HG03060 (cell line): Measurements from ENCODE around the gene RRP9.
"Not testable (repeated sequence)": the region's sequence is repeated elsewhere in the genome, so short reads cannot be mapped to it uniquely, and the experiment has no call there.

Experiments used
- ATAC-seq: cut with Tn5 transposase; IDR thresholded peaks from one replicate; pipeline ENCODE4 v1.9.1; 2021; ENCODE audit warnings: low read depth, moderate number of reproducible peaks; ENCODE audit not compliant: unreplicated experiment

The RRP9 gene, protein sequence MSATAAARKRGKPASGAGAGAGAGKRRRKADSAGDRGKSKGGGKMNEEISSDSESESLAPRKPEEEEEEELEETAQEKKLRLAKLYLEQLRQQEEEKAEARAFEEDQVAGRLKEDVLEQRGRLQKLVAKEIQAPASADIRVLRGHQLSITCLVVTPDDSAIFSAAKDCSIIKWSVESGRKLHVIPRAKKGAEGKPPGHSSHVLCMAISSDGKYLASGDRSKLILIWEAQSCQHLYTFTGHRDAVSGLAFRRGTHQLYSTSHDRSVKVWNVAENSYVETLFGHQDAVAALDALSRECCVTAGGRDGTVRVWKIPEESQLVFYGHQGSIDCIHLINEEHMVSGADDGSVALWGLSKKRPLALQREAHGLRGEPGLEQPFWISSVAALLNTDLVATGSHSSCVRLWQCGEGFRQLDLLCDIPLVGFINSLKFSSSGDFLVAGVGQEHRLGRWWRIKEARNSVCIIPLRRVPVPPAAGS

DNA sequence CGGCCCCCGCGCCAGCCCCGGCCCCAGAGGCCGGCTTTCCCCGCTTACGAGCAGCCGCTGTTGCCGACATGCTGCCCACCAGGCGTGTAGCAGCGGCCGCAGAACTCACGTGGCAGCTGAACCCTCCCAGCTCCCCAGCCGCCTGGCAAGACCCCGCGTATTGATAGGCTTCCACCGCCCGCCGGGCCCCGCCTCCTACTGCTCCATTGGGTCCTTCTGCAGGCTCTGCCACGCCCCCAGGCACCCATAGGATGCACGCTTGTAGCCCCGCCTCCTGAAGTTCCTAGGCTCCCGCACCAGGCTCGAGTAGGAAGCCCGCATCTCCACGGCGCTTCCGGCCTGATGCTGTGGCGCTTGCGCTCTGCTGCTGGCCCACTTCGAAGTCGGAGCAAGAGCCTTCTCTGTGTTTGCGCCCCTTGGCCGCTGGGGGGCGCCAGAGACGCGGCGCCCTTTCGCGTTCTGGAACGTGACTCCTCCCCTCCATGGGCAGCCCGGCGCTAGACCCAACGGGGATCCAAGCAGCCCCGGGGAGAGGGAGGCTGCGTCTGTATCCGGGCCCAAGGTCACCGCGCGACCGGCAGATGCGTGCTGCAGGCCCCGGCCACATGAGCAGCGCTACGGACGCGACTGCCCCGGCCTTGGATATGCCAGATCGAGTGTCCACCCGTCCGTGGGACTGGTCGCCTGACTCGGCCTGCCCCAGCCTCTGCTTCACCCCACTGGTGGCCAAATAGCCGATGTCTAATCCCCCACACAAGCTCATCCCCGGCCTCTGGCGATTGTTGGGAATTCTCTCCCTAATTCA lies at the start of gene RRP9, which contains the start of gene PARP3:
RRP9 (minus strand) TSS at position 107 of the 805 bp plus-strand sequence; CDS start at position 70, 37 bp downstream.
PARP3 (plus strand) TSS at position 566 of the 805 bp plus-strand sequence. CDS start 993 bp downstream, outside the sequence.
- ATAC-seq, result peak; percentile 82

DNA sequence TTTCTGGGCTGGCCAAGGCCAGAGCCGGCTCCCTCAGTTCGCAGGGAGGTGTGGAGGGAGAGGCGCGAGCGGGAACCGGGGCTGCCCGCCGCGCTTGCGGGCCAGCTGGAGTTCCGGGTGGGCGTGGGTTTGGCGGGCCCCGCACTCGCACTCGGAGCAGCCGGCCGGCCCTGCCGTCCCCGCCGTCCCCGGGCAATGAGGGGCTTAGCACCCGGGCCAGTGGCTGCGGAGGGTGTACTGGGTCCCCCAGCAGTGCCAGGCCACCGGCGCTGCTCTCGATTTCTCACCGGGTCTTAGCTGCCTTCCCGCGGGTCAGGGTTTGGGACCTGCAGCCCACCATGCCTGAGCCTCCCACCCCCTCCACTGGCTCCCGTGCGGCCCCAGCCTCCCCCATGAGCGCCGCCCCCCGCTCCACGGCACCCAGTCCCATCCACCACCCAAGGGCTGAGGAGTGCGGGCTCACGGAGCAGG lies 48.8 kb upstream of the RRP9 start:
- not testable (repeated sequence) for ATAC-seq

DNA sequence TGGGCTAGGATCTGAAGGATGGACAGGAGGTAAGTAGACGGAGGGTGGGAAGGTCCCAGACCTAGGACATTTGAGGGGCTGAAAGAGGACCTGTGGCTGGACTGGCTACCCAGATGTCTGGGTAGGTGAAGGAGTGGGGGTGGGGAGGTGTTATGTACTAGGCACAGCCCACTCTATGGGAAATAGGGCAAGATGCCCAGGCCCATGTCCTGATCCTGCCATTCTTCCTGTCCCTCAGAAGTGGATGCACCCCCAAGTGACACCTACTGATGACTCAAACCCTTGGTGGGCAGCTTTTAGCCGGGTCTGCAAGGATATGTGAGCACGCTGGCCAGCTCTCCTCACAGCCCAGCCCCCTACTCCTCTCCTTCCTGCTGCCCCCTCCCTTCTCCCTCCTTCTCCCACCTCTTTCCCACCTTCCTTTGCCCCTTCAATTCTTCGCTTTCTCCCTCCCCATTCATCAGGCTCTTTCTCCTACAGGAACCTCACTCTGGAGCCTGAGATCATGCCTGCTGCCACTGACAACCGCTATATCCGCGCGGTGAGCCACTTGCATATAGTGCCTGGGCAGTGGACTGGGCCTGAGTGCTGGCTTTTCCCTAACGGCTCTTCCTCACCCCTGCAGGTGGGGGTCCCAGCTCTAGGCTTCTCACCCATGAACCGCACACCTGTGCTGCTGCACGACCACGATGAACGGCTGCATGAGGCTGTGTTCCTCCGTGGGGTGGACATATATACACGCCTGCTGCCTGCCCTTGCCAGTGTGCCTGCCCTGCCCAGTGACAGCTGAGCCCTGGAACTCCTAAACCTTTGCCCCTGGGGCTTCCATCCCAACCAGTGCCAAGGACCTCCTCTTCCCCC lies 46.8 kb upstream of the RRP9 start:
- ATAC-seq, result no peak

GRCh38 chr3:51987568-51987967 lies 45.9 kb upstream of the RRP9 start:
- no peak for ATAC-seq

DNA sequence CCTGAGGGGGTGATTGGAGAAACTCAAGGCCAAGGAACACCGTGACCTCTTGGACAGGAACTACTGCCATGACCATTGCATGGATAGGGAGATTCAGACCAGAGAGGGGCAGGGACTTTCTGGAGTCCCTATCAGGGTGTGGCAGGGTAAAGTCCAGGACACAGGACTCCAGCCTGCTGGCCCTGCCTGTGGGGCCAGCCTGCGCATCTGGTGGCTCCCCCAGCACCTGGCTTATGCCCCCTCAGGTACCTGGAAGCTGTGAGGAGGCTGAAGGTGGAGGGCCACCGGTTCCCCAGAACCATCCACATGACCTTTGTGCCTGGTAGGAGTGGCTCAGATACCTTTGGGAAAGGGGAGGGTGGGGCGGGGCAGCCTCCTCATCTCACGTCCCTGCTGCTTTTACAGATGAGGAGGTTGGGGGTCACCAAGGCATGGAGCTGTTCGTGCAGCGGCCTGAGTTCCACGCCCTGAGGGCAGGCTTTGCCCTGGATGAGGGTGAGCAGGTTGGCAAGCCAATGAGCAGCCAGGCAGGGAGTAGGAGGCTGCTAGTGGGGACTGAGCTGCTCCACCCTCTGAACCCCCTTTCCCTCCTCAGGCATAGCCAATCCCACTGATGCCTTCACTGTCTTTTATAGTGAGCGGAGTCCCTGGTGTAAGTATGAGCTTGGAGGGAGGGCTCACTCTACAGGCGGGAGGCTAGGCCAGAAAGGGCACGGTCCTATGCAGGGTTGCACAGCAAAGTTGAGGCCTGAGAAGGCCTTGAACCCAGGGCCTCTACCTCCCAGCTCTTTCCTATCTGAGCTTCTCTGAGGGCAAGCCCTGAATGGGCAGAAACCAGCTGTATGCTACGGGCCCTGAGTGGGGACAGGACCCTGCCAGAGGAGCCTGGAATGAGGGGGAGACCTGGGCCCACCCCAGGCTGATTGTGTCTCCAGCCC lies 44.6 kb upstream of the RRP9 start:
- ATAC-seq, result no peak

GRCh38 chr3:51985063-51985462 lies 43.4 kb upstream of the RRP9 start:
- ATAC-seq, result no peak

DNA sequence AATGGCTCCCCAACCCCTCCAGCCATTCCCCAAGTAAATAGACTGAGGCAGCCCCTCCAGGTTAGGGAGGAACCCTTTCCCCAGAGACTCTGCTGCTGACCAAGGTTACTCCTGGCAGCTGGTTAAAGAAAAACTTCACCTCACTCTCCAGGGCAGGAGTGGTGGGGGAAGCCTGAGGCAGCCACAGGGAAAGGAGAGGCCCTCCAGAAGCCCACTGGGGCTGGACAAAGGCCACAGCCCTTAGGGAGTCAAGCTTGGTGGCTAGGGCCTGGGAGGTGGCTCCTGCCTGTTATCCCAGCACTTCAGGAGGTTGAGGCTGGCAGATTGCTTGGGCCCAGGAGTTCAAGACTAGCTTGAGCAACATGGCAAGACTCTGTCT lies 42.6 kb upstream of the RRP9 start:
- no peak for ATAC-seq

DNA sequence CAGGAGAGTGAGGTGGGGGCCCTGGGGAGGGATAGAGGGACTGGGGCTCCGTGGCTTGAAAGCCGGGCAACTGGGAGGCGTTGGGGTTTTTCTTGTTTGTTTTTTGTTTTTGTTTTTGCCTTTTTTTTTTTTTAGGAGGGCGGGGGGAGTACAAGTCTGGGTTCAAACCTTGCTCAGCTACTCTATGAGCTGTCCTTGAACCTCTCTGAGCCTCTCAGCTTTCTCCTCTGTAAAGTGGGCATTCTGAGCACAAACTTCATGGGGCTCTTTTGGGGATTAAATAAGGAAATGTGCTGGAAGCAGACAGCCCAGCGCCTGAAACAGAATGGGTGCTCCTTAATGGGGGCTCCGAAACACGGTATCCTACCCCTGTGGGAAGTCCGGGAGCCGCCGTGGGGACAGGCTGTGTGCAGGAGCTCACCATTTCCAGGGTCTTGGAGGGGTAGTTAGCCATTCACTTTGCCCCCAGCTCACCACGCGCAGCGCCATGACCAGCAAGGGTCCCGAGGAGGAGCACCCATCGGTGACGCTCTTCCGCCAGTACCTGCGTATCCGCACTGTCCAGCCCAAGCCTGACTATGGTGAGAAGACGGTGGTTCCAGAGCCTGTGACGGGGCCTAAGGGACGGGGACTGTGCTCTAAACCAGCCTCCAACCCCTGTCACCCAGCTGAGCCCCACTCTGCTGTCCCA lies 42.0 kb upstream of the RRP9 start:
- ATAC-seq, result no peak

- peak; percentile 44 for ATAC-seq
Measured at GRCh38 chr3:51982838-51983577, 41.3 kb upstream of the RRP9 start, which contains the start of gene ACY1. TSS of gene ACY1 (plus strand) at chr3:51983535. CDS start at chr3:51984065, 530 bp downstream.

DNA sequence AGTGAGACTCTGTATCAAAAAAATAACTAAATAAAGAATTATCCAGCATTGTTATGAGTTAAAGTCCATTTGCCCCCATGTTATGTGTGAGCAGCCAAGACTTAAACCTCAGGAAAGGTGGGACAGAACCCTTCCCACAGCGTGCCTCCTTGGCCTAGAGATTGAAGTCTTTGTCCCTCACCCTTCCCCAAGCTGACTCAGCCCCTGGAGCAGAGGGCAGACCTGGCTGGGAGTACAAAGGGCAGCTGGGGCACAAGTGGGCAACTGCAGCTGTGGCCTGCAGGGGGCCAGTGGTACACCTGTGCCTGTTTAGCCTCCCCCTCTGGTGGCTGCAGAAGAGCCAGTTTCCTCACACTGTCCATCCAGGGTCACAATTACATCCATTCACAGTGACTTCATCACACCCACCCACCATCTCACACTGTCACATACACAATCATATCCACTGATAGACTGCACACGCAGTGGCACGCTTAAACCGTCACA lies 40.7 kb upstream of the RRP9 start:
- ATAC-seq, result peak; percentile 34

- no peak for ATAC-seq
Measured at GRCh38 chr3:51980253-51980652, 38.5 kb upstream of the RRP9 start.

GRCh38 chr3:51978143-51978502 lies 36.4 kb upstream of the RRP9 start:
- ATAC-seq, result no peak

DNA sequence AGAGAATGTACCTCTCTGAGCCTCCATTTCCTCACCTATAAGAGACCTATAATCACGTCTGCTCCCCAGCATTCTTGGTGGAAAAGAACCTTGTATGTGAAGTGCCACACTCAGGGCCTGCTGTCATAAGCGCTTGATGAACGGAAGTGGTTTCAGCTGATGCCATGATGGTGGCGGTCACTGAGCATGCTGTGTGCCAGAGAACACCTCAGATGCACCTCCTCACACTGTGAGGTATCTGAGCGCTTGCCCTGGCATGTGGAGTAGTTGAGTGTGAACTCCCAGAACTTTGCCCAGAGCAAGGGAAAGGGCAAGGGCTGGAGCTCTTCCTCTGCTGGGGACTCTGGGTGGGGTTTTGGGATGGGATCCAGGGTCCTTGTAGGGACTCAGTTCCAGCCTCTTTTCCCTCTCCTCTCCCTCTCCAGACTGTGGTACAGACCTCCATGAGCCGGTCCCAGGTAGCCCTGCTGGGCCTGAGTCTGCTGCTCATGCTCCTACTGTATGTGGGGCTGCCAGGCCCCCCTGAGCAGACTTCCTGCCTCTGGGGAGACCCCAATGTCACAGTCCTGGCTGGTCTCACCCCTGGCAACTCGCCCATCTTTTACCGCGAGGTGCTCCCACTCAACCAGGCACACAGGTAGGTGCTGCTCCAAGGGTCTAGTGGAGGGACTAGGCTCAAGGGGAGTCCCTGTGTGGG lies 35.9 kb upstream of the RRP9 start:
- ATAC-seq, result no peak

DNA sequence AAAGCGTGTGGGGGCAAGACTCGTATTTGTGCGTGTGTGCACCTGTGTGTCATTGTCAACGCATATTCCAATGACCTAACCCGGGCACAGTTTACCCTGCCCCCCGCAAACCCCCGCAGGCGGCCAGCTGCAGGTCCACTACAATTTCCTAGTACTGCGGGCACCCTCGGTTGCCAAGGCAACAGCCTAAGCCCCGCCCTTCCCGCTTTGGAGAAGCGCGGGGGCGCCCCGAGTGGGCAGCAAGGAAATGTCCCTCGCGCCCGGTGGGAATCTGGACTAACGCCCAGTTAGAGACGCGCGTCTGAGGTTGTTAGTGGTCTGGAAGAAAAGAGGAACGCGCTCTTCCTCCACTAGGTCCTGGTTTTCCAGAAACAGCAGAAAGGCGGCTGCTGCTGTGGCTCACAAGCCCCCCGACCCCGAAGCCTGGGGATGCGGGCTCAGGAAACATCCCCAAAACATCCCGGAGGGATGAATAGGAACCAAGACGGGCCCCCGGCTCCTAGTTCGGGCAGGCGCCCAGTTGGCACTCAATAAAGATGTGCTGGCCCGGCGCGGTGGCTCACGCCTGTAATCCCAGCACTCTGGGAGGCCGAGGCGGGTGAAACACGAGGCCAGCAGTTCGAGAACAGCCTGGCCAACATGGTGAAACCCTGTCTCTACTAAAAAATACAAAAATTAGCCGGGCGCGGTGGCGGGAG lies 34.3 kb upstream of the RRP9 start:
- no peak for ATAC-seq

- ATAC-seq, result no peak
Measured at GRCh38 chr3:51974963-51975851, 33.5 kb upstream of the RRP9 start, which contains the start of gene ABHD14A. TSS of gene ABHD14A (plus strand) at chr3:51975064. CDS start at chr3:51975136, 72 bp downstream.
